AG04450 (cell line): ENCODE data around the gene LCAT. TPM values are rescaled to one million over a fixed set of nuclear protein-coding genes. Genes with fewer than 3 reads are reported as not detected.

Experiments used
- CTCF ChIA-PET: fragments of 300-600, 350-600 bp; formaldehyde crosslinking; extraction: SDS; loops from one replicate; lab custom pipeline; 2022; ENCODE audit warnings: antibody characterized with exemption, inconsistent platforms; lab: Charles Lee
- POLR2A ChIA-PET: fragments of 350-600 bp; formaldehyde crosslinking; extraction: SDS; loops from one replicate; lab custom pipeline; 2021; ENCODE audit warnings: antibody characterized with exemption, inconsistent platforms; lab: Yijun Ruan, JAX
- DNase-seq: peaks from one replicate; pipeline ENCODE4 v3.0.0-alpha.2; 2011; ENCODE audit warnings: low read depth, low spot score
- H3K27ac ChIP-seq: one replicate; pipeline ENCODE4 v1.5.1; 2012; ENCODE audit warnings: low read depth, low read length, control low read depth
- H3K27me3 ChIP-seq: one replicate; pipeline ENCODE4 v1.6.0; 2012; ENCODE audit warnings: low read length; ENCODE audit not compliant: control insufficient read depth, insufficient read depth
- H3K4me3 ChIP-seq: 2 replicates; pipeline ENCODE4 v1.5.1; 2011; ENCODE audit warnings: mild to moderate bottlenecking, low read depth, low read length, control low read depth
- H3K9me3 ChIP-seq: 2 replicates; pipeline ENCODE4 v1.5.1; 2012; ENCODE audit warnings: low read length; ENCODE audit not compliant: control insufficient read depth, insufficient read depth
- CTCF ChIP-seq: IDR thresholded peaks from 2 replicates; pipeline ENCODE4 v1.5.1; 2011; ENCODE audit warnings: low read depth, low read length, control low read depth, inconsistent platforms
- polyA minus RNA-seq: library from RNA; depleted of rRNA, polyadenylated mRNA; stranded (reverse); fragments of >200 nt; gene quantifications from 2 replicates; pipeline ENCODE4 v1.2.3, GENCODE V29; 2011; rRNA and poly(A)+ RNA removed
- polyA plus RNA-seq: library from polyadenylated mRNA; depleted of rRNA; stranded (reverse); fragments of >200 nt; gene quantifications from 2 replicates; pipeline ENCODE4 v1.2.3, GENCODE V29; 2011; rRNA removed

LCAT gene
- polyA plus RNA-seq (5.2 and 7.9 TPM in 2 replicates), polyA minus RNA-seq (4.0 and 6.1 TPM in 2 replicates)

DNA sequence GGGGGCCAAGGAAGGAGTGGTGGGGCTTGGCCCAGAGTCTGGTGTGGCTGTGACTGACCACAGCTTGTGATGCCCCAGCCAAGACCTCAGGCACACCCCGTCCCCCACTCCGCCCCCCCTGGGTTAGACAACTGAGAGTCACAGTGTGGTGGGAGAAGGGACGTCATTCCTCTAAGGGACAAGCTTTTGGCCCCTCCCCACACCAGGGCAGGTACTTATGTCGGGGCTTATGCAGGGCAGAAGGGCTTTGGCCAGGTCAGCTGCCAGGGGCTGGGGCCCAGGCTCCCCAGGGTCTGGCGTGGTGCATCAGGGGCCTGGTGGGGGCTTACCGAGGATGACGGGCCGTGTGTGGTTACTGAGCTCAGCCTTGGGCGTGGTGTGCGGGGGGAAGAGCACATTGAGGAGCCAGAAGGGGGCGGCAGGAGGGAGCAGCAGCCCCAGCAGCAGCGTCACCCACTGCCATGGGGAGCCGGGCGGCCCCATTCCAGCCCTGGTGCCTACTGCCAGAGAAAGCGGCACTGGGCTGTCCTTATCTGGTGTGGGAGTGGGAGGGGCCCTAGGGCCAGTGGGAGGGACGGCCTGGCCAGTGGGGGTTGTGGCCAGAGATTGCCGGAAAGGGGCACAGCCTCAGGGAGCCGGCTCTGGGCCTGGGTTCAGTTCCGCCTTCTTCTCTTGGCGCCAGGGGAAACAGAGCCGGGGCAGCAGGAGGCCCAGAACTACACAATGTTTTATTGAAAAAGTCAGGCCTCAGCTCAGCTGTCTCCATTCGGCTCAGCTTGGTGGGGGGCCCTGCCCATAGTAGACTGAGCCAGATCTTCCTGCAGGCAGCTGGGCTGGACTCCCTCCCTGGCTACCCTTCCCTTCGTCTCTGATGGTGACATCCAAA lies at the start of gene LCAT:
Gene LCAT, minus strand, starts transcription at position 502 of the 886 bp plus-strand sequence. Its CDS starts 19 bp downstream, at position 483.
- Histone ChIP-seq H3K4me3 (no peak within 1 kb of the TSS), H3K27ac (peak within 1 kb of the TSS; percentile 21), H3K27me3 (no peaks in the 10 kb centered on the region), H3K9me3 (no peaks in the 10 kb centered on the region; the same call in 1 of the 2 replicates)
- DNase-seq: no peak
- no peak for TF ChIP-seq CTCF
- CTCF ChIA-PET: interaction anchor here (0.6 to 0.7 kb wide), 3 partner anchors 26 to 369 kb away, joined by 3 to 11 read pairs (median 7); no protein-coding TSS in a partner anchor
- POLR2A ChIA-PET: no interaction called here

DNA sequence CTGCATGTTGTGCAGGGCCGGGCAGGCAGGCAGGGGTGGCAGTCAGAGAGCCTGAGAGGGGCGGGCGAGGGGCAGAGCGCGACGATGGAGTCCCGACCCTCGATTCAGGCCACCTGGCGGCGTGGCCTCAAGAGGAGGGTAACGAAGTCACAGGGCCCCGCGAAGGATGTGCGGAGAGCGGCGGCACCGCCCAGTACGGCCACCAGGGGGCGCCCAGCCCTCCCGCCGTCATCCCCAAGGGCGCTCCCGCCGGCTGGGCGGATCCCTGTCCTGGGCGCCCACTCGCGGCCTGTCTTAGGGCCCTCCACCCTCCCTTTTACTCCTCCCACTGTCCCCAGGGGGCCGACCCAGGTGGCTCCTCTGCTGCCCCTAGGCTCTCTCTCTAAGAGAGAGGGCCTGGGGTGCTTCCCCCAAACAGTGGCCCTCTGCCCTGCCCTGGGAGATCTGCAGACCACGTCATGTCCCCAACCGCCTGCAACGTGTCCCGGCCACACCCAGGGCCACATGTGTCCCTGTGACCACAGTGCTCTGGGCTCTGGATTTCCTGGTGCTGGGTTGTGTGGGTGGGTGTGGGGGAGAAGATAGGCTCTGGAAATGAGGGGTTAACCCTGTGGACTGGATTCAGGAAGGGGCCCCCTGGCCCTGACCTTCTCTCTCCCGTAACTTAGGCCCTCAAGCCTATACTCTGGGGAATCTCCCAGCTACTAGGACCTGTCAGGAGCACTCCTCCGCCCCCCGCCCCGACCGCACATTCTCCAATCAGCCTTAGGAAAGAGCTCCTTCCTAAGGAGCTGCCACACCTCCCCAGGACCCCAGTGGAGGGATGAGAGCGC lies 49.5 kb upstream of the LCAT start:
- DNase-seq: peak; percentile 13
- no peak overlapping the region for H3K27ac ChIP-seq
- CTCF ChIA-PET: interaction anchor here (0.6 to 1.1 kb wide), 11 partner anchors 8 to 238 kb away, joined by 3 to 12 read pairs (median 3); no protein-coding TSS in a partner anchor
- H3K4me3 ChIP-seq: peak overlapping the region; percentile 20; the same call in 1 of the 2 replicates
- POLR2A ChIA-PET: interaction anchor here (0.6 kb wide), 1 partner anchor 235 kb away, joined by 4 read pairs; no protein-coding TSS in a partner anchor
- no peaks in the 10 kb centered on the region for H3K27me3 ChIP-seq
- peak; percentile 86 for TF ChIP-seq CTCF
- no peaks in the 10 kb centered on the region; the same call in 1 of the 2 replicates for H3K9me3 ChIP-seq

DNA sequence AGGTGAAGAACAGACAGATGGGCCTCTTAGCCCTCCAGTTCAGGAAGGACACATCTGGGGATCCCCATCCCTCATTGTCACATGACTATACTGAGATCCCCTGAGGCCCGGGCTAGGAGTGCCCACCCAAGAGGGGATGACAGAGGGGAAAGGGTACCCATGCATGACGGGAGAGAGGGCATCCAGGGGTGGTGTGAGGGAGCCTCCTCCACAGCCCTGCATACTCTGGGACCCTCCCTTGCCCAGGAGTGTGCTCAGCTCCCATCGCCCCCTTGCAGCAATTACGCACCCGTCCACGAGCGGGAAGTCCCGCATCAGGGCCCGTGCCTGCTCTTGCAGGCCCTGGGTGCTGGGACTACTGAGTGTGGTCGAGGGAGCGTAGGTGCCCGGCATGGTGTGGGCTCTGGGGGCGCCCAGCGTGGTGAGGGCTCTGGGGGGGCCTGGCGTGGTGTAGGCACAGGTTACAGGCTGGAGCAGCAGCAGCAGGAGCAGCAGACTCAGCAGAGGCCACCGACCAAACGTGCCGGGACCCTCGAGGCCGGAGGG lies 48.8 kb upstream of the LCAT start:
- Histone ChIP-seq H3K27me3 (no peaks in the 10 kb centered on the region), H3K4me3 (no peak overlapping the region), H3K9me3 (no peaks in the 10 kb centered on the region), H3K27ac (no peak overlapping the region)
- no peak for TF ChIP-seq CTCF
- no peak for DNase-seq
- ChIA-PET POLR2A (no interaction called here), CTCF (interaction anchor here (0.6 to 1.5 kb wide), 4 partner anchors 34 to 238 kb away, joined by 3 to 6 read pairs (median 4); no protein-coding TSS in a partner anchor)

DNA sequence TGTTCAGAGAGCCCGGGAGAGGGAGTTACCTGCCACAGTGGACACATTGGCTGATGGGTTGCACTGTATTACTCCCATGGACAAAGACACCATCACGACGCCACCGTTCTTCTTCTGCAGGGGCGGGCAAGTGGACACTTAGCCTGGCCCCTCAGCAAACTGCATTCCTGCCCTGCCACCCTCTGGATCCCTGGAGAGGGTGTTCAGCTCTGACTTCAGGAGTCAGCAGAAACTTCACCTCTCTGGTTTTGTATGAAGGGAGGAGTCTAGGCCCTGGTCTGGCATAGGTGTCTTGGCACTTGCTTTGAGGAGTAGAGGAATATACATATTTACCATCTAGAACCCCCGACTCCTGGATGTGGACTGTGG lies 46.1 kb upstream of the LCAT start:
- H3K27ac ChIP-seq: no peak overlapping the region
- ChIA-PET CTCF (no interaction called here), POLR2A (no interaction called here)
- H3K9me3 ChIP-seq: no peaks in the 10 kb centered on the region
- H3K4me3 ChIP-seq: no peak overlapping the region
- DNase-seq: no peak
- TF ChIP-seq CTCF: no peak
- no peaks in the 10 kb centered on the region for H3K27me3 ChIP-seq
